Body of pancreas (tissue), 4 donors: ENCODE data around the gene TINCR. TPM values are rescaled to one million over a fixed set of nuclear protein-coding genes. Genes with fewer than 3 reads are reported as not detected.
"Not testable (repeated sequence)": the region's sequence is repeated elsewhere in the genome, so short reads cannot be mapped to it uniquely, and the experiment has no call there.

Source experiments
- ATAC-seq: fragments of 150-250 bp; one replicate; pipeline ENCODE4 v1.9.1; 2016
- DNase-seq, 4 donors: peaks; one replicate each; pipeline ENCODE4 v3.0.0-alpha.2; 2019
- H3K27ac ChIP-seq, 4 donors: fragments of 200-600 bp; sonication (generic); 1 replicate in 3 of 4; 2 replicates in 1 of 4; pipeline versions ENCODE4 v1.5.1 to v1.6.1; 2016 to 2019; ENCODE audit warnings: mild to moderate bottlenecking in 1 of 4, mixed read lengths in 1 of 4, moderate library complexity in 1 of 4
- H3K27me3 ChIP-seq, 2 donors: fragments of 200-600 bp; sonication (generic); one replicate each; pipeline ENCODE4 v1.6.0; 2016; ENCODE audit warnings: mild to moderate bottlenecking in 1 of 2
- H3K36me3 ChIP-seq, 2 donors: fragments of 200-600 bp; sonication (generic); replicated peaks in 1 of 2; 2 replicates each; pipeline ENCODE4 v1.5.1; 2016; ENCODE audit warnings: low read depth in 2 of 2; ENCODE audit not compliant: insufficient read depth in 1 of 2
- H3K4me1 ChIP-seq: fragments of 200-600 bp; sonication (generic); one replicate; pipeline ENCODE4 v1.6.0; 2016
- H3K4me3 ChIP-seq, 2 donors: fragments of 200-600 bp; sonication (generic); 1 replicate in 1 of 2; 2 replicates in 1 of 2; pipeline ENCODE4 v1.5.1; 2016 to 2019
- H3K9me3 ChIP-seq, 3 donors: fragments of 200-600 bp; sonication (generic); 1 replicate in 2 of 3; 2 replicates in 1 of 3; pipeline ENCODE4 v1.5.1; 2016
- POLR2A ChIP-seq, 3 donors: fragments of 450-650 bp; IDR thresholded peaks; one replicate each; pipeline ENCODE4 v1.6.1; 2016; ENCODE audit warnings: antibody characterized with exemption in 3 of 3, mild to moderate bottlenecking in 2 of 3
- WGBS, 2 donors: methylation state at CpG; one replicate each; pipeline ENCODE4 v1.1.5; 2017; 5-methylcytosine and 5-hydroxymethylcytosine counted together
- intact Hi-C: fragments of 100-400 bp; cut with DNase I; formaldehyde crosslinking; loops from one replicate; pipeline ENCODE4 v1.15.1; 2023
- total RNA-seq, 2 donors: library from RNA; depleted of rRNA; stranded (reverse); fragments of >200 nt; gene quantifications; one replicate each; pipeline ENCODE4 v1.1.0, GENCODE V29; 2016
- TF ChIP-seq, protein P1 (sequence below), 7 experiments: fragments of 450-650 bp in 4 of 7; fragments of 200-600 bp in 3 of 7; sonication (generic) in 3 of 7; IDR thresholded peaks; one replicate each; pipeline ENCODE4 v1.5.1; 2016 to 2019; ENCODE audit warnings: antibody characterized with exemption in 7 of 7

Gene TINCR
- total RNA-seq, 2 donors from 2014 or later, result 0.52 TPM; not detected in 1

DNA sequence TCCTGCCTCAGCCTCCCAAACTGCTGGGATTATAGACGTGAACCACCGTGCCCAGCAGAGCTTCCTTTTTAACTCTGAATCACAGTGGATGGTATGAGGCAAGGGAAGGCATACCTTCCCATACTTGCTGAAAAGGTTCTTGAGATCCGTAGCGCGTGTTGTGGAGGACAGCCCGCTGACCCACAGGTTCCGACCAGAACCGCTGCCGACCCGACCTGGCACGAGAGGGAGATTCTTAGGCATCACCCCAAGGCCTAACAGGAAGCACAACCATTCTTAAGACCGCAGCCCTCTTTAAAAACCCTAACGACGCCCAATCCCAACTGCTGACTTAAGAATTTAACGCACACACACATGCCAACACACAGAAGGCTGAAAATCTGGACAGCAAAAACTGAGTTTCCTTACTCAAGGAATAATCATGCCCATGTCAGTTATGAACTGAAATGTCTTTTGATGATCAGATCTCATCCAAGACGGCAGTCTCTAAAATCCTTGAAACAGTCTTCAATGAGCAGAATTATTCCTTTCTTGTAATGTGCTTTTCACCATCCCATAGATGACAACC lies 42.2 kb upstream of the TINCR start:
- TF ChIP-seq, protein P1, sequence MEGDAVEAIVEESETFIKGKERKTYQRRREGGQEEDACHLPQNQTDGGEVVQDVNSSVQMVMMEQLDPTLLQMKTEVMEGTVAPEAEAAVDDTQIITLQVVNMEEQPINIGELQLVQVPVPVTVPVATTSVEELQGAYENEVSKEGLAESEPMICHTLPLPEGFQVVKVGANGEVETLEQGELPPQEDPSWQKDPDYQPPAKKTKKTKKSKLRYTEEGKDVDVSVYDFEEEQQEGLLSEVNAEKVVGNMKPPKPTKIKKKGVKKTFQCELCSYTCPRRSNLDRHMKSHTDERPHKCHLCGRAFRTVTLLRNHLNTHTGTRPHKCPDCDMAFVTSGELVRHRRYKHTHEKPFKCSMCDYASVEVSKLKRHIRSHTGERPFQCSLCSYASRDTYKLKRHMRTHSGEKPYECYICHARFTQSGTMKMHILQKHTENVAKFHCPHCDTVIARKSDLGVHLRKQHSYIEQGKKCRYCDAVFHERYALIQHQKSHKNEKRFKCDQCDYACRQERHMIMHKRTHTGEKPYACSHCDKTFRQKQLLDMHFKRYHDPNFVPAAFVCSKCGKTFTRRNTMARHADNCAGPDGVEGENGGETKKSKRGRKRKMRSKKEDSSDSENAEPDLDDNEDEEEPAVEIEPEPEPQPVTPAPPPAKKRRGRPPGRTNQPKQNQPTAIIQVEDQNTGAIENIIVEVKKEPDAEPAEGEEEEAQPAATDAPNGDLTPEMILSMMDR (IDR thresholded peaks at IDR 0.05), result no peak
- TF ChIP-seq POLR2A (IDR thresholded peaks at IDR 0.05), result no peak
- Histone ChIP-seq H3K27ac (no peak overlapping the region), H3K36me3 (peaks cover 24 to 52% of the 10 kb centered on the region in 2 donors), H3K4me1 (no peaks in the 10 kb centered on the region), H3K4me3 (no peak overlapping the region), H3K9me3 (no peaks in the 10 kb centered on the region), H3K27me3 (no peaks in the 10 kb centered on the region)
- DNase-seq (no peak), ATAC-seq (no peak)
- intact Hi-C loops, result no loop called here
- WGBS, 2 donors, result 93 to 95% methylated on average over 16 of the region's 16 CpGs

DNA sequence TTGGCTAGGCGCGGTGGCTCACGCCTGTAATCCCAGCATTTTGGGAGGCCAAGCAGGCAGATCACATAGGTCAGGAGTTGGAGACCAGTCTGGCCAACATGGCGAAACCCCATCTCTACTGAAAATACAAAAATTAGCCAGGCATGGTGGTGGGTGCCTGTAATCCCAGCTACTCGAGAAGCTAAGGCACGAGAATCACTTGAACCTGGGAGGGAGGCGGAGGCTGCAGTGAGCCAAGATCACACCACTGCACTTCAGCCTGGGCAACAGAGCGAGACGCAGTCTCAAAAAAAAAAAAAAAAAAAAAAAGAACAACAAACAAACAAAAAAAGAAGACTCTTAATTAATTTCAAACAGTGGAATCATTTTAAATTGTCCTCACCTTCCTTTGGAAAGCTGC lies 41.0 kb upstream of the TINCR start:
- WGBS, 2 donors, result 86 to 90% methylated on average over 6 to 8 of the region's 9 CpGs
- H3K4me3 ChIP-seq, H3K4me1 ChIP-seq, intact Hi-C loops, H3K27me3 ChIP-seq, H3K9me3 ChIP-seq, DNase-seq, ATAC-seq: not testable (repeated sequence)
- H3K36me3 ChIP-seq, result peaks cover 19 to 50% of the 10 kb centered on the region in 2 donors
- H3K27ac ChIP-seq, result peak overlapping the region in 1 of 4 donors; percentile 60

DNA sequence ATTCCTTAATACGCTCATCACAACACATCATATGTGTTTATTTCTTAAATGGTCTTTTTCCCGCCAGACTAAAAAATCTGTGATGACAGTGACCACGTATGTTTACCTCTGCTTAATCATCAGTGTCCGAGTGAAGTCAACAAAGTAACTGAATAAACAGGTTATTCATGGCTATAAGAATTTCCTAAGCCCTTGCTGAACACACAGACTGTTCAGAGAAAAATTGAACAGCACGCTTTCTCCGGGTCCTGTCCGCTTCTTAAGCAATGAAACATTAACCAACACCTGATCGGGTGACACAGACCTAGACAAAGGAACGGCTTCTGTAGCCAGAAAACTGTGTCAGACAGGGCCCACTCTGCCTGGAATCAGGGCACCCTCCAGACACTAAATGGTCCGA lies 40.5 kb upstream of the TINCR start:
- Histone ChIP-seq H3K27ac (peak overlapping the region in 1 of 4 donors; percentile 60), H3K27me3 (no peaks in the 10 kb centered on the region), H3K36me3 (peaks cover 14 to 47% of the 10 kb centered on the region in 2 donors), H3K9me3 (no peaks in the 10 kb centered on the region), H3K4me3 (no peak overlapping the region), H3K4me1 (no peaks in the 10 kb centered on the region)
- DNase-seq (no peak), ATAC-seq (no peak)
- no peak for TF ChIP-seq POLR2A (IDR thresholded peaks at IDR 0.05)
- TF ChIP-seq, protein P1 (IDR thresholded peaks at IDR 0.05), result no peak
- WGBS, 2 donors, result 57 to 74% methylated on average over 10 of the region's 10 CpGs
- intact Hi-C loops, result no loop called here

DNA sequence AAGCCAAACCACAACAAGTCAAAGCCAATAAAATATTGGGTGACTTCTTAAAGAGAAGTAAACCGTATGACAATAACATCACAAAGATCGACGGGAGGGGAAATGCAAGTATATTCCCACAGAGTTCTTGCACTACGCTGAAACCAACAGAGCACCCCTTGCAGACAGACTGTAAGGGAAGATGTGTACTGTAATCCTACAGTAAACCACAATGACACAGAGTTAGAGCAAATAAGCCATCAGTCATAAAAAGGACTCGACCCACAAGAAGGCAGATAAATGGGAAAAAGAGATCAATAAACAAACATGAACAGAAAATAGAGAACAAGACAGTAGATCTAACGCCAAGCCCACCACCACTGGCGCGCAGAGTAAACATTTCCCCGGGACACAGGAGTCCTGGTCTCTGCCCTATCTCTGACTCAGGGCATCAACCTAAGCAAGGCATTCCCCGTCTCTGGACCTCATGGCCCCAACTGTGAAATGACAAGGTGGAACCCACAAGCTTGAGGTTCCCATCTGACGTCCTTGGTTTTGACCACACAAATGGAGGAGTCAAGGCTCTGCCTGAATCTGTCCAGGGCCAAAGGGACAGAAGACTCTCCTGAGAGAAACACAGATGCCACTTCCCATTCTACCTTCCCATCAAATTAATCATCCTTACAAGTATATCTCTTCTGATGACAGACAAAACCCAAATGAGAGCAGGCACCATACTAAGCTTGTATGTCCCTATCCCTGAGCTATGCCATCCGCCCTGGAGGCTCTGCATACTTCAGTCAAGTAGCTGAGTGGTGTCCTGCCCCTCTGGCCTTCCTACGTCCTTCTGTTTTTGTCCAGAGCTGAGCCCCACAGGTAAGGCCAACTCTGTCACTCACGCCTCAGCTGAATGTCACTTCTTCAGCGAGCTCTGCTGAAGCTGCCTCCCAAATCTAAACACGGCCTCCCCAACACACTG lies 39.8 kb upstream of the TINCR start:
- DNase-seq, result no peak
- no peaks in the 10 kb centered on the region for H3K27me3 ChIP-seq
- peaks cover 11 to 42% of the 10 kb centered on the region in 2 donors for H3K36me3 ChIP-seq
- no peak overlapping the region for H3K4me3 ChIP-seq
- no peaks in the 10 kb centered on the region for H3K4me1 ChIP-seq
- 83 to 90% methylated on average over 16 of the region's 16 CpGs for WGBS, 2 donors
- intact Hi-C loops, result no loop called here
- TF ChIP-seq, protein P1 (IDR thresholded peaks at IDR 0.05), result no peak
- no peak for TF ChIP-seq POLR2A (IDR thresholded peaks at IDR 0.05)
- no peak for ATAC-seq
- no peaks in the 10 kb centered on the region for H3K9me3 ChIP-seq
- peak overlapping the region in 1 of 4 donors; percentile 60 for H3K27ac ChIP-seq

DNA sequence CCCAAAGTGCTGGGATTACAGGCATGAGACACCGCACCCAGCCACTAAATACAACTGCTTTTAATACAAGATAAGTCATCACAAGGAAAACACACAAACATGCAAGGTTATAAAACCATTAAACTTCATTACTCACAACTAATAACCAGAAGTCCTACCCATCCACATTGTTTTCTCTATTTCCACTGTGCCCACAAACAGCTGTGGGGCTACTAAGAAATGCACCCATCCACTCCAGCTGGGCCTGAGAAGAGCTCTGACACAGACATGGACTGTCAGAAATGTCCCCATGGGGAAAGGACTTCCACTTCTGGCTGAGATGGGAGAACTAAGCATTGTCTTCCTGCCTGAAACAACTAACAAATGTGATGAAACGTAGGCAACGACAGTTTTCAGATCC lies 37.6 kb upstream of the TINCR start:
- no peak overlapping the region for H3K27ac ChIP-seq
- intact Hi-C loops, result no loop called here
- 90 to 92% methylated on average over 3 of the region's 3 CpGs for WGBS, 2 donors
- no peaks in the 10 kb centered on the region for H3K9me3 ChIP-seq
- ATAC-seq, result no peak
- TF ChIP-seq POLR2A (IDR thresholded peaks at IDR 0.05), result no peak
- TF ChIP-seq, protein P1 (IDR thresholded peaks at IDR 0.05), result no peak
- DNase-seq, result no peak
- no peaks in the 10 kb centered on the region for H3K4me1 ChIP-seq
- no peaks in the 10 kb centered on the region for H3K27me3 ChIP-seq
- peaks cover 11 to 41% of the 10 kb centered on the region in 2 donors for H3K36me3 ChIP-seq
- no peak overlapping the region for H3K4me3 ChIP-seq
